ENCODE results near the gene NCR1.
"Not testable (repeated sequence)": the region's sequence is repeated elsewhere in the genome, so short reads cannot be mapped to it uniquely, and the experiment has no call there.

Gene NCR1, protein sequence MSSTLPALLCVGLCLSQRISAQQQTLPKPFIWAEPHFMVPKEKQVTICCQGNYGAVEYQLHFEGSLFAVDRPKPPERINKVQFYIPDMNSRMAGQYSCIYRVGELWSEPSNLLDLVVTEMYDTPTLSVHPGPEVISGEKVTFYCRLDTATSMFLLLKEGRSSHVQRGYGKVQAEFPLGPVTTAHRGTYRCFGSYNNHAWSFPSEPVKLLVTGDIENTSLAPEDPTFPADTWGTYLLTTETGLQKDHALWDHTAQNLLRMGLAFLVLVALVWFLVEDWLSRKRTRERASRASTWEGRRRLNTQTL

DNA sequence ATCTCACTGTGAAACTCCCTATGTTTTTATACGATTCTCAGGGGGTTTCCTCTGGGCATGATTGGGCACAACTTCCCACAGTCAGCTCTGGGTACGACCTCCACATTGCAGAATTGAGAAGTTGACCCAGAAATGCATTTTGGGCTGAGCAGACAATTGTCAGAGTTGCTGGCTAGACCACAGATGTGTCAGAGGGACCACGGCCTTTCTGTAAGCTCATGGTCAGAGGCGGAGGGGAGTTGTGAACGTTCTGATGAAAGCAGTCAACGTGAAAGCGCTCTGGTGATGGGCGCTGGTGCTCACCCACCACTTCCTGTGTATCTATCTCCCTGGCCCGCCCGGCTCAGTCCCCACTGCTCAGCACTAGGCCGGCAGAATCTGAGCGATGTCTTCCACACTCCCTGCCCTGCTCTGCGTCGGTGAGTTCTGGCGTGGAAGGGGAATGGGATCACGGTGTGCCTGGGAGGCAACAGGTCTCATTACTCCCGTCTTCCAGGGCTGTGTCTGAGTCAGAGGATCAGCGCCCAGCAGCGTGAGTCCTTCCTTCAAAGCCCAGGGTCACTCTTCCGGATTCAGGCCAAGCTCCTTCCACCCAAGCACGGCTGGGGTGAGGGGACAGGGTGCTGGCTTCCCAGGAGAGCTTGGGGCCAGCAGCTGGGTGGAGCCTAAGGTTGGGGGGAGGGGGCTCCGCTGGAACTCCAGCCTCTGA, at the start of gene NCR1:
NCR1 (plus strand) TSS at position 346 of the 709 bp plus-strand sequence; CDS start at position 386, 40 bp downstream.
- DNase-seq = no peak

DNA sequence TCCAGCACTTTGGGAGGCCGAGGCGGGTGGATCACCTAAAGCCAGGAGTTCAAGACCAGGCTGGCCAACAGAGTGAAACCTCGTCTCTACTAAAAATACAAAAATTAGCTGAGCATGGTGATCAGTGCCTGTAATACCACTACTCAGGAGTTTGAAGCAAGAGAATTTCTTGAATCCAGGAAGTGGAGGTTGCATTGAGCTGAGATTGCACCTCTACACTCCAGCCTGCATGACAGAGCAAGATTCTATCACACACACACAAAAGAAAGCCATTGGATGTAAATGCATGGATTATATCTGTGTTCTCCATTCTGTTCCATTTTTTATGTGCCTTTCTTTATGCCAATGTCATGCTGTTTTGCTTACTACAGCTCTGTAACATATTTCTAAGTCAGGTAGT, 47.5 kb upstream of the NCR1 start:
- DNase-seq = not testable (repeated sequence)

DNA sequence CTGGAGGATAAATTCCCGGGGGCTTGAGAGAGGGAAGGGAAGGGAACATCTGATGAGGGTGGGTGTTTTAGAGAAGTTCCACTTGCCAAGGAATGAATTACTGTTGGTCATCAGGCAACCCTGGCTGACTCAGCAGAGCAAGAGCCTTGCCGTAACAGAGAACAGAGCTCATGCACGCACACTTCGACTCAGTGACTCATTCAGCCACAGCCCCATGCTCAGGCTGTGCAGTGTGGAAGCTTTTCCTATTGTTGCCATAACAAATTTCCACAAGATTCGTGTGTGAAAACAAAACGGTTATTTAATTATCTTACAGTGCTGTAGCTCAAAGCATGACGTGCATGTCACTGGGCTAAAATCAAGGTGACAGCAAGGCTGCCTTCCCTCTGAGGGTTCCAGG, 46.5 kb upstream of the NCR1 start:
- not testable (repeated sequence) for DNase-seq

DNA sequence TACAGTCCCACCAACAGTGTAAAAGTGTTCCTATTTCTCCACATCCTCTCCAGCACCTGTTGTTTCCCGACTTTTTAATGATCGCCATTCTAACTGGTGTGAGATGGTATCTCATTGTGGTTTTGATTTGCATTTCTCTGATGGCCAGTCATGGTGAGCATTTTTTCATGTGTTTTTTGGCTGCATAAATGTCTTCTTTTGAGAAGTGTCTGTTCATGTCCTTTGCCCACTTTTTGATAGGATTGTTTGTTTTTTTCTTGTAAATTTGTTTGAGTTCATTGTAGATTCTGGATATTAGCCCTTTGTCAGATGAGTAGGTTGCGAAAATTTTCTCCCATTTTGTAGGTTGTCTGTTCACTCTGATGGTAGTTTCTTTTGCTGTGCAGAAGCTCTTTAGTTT, 42.5 kb upstream of the NCR1 start:
- DNase-seq = not testable (repeated sequence)

DNA sequence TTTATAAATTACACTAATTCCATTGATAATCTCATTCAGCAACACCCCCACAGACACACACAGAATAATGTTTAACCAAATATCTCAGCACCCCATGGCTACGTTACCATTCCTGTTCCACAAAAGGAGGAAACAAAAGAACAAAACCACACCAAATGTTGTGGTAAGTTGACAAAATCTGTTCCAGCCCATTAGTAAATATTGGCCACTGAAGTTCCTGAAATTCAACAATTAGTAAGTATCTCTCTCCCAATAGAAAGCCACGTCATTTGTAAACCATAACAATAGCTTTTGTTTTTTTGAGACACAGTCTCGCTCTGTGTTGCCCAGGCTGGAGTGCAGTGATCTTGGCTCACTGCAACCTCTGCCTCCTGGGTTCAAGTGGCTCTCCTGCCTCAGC, 34.3 kb upstream of the NCR1 start:
- no peak for DNase-seq

DNA sequence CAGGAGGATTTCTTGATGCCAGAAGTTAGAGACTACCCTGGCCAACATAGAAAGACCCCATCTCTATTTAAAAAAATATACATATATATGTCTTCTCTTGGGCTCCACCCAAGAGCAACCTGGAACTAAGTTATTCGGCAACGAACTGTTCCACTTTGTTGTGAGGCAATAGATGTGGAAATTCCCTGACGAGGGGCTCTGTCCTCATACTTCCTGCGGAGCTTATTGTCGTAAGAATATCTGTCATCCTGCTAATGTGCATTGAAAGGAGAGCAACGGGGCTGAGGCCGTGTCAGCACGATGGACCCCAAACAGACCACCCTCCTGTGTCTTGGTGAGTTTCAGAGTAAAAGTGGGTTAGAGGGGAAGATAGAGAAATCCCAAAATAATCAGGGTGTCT, 32.0 kb upstream of the NCR1 start, which contains the start of gene FCAR:
FCAR (plus strand) TSS at position 246 of the 400 bp plus-strand sequence; CDS start at position 301, 55 bp downstream.
- no peak for DNase-seq

DNA sequence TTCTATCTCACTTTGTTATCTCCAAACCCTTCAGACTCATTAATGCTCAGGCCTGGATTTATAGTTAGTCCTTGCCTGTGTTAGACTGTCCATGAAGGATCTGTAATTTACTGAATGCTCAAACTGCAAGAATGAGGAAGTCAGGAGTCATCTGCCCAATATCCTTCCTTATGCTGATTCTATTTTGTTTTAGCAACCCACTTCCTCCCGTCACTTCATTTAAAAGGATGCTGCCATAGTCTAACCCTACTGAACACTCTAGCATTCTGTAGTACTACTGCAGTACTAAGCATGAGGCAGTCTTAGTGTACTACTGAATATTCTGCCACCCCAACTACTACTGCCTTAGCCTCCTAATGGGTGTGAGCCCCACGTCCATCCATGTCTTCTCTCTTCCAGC, 30.4 kb upstream of the NCR1 start:
- DNase-seq = no peak

DNA sequence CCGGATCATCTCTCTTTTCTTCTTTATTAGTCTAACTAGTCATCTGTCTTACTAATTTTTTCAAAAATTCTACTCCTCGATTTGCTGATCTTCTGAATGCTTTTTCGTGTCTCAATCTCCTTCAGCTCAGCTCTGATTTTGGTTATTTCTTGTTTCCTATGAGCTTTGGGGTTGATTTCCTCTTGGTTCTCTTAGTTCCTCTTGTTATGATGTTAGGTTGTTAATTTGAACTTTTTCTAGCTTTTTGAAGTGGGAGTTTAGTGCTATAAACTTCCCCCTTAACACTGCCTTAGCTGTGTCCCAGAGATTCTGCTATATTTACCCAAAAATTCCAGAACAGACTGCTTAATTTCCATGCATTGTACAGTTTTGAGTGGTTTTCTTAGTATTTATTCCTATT, 28.5 kb upstream of the NCR1 start:
- no peak for DNase-seq

DNA sequence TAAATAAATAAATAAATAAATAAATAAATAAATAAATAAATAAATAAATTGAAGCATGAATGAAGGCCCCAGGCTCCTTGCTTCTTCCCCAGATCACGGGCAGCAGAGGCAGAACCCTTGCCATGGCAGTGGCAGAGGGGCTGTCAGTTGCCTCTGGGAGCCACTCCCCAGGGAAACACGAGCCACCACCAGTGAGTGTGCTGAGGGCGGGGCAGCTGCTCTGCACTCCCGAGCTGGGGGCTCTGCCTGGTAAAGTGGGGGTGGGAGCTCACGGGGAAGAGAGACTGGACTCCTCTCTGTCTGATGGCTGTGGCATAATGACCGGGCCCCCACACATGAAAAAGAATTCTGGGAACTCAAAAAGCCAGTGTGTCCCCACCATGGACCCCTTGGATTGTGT, 24.1 kb upstream of the NCR1 start:
- DNase-seq = no peak

DNA sequence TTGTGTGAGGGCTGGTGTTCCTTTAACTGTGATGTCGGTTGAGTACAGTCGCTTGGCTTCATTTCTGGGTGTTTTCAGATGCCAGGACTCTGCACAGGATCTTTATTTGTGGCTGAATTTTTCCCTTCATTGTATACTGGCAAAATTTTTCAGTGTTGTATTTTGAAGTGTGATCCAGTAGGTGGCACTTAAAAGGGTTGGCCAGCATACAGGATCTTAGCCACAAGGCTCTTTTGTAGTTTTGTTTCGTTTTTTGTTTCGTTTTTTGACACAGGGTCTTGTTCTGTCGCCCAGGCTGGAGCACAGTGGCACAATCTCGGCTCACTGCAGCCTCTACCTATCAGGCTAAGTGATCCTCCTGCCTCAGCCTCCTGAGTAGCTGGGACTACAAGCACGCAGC, 23.2 kb upstream of the NCR1 start:
- DNase-seq = no peak

DNA sequence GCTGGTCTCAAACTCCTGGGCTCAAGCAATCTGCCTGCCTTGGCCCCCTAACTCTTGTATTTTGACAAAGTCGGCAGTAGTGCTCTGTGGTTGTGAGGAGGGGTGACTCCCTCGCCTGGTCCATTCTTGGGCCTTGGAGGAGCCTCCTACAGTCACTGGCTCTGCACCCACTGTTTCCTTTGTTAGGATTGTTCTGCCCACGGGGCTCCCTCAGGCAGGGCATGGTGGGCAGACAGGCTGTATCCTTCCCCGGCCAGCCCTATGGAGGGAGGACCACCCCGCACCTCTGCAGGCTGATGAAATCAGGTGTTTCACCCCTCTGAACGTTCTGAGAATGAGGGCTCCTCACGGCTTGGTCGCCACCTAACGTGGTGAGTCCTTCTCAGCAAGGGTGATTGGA, 22.7 kb upstream of the NCR1 start:
- DNase-seq = no peak

DNA sequence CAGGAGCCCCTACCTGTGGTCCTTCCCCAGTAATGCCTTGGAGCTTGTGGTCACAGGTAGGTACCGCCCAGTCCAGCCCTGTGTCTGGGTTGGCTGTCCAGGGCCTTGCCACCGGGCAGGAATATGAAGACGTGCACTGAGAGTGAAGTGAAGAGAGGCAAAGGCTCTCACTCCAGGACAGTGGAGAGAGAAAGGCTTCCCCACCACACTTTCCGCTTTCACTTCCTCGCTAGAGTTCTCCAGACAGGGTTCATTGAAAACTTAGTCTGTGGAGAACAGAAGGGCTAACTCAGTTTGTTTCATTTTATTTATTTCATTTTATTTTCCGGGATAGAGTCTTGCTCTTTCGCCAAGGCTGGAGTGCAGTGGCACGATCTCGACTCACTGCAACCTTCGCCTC, 17.7 kb upstream of the NCR1 start:
- no peak for DNase-seq

DNA sequence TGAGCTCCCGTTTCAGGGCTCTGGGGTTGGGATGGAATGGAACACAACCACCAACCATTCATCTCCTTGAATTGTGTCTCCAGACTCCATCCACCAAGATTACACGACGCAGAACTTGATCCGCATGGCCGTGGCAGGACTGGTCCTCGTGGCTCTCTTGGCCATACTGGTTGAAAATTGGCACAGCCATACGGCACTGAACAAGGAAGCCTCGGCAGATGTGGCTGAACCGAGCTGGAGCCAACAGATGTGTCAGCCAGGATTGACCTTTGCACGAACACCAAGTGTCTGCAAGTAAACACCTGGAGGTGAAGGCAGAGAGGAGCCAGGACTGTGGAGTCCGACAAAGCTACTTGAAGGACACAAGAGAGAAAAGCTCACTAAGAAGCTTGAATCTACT, 16.4 kb upstream of the NCR1 start:
- DNase-seq = no peak

DNA sequence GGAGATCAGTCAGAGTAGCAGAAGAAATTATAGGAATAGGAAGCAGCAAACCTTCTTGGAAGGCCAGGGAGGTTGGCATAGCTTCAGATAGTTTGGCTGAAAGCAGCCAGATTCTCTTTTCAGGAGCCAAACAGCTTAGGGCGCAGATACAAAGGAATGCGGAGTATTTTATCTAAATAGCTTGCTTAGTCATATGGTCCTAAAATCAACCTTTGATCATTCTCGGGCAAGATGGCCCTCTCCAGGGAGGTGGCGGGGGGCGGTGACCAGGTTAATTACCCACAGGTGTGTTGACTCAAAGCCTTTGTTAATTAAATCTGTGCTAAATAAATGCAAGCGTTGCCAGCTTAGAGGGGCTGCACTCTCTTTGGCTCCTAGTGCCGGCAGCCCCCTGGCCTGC, 12.5 kb upstream of the NCR1 start:
- DNase-seq = no peak

DNA sequence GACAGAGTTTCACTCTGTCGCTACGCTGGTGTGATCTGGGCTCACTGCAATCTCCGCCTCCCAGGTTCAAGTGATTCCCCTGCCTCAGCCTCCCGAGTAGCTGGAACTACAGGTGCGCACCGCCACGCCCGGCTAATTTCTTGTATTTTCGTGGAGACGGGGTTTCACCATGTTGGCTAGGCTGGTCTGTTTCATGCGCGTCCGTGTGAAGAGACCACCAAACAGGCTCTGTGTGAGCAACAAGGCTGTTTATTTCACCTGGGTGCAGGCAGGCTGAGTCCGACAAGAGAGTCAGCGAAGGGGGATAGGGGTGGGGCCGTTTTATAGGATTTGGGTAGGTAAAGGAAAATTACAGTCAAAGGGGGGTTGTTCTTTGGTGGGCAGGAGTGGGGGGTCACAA, 11.8 kb upstream of the NCR1 start:
- DNase-seq = not testable (repeated sequence)

DNA sequence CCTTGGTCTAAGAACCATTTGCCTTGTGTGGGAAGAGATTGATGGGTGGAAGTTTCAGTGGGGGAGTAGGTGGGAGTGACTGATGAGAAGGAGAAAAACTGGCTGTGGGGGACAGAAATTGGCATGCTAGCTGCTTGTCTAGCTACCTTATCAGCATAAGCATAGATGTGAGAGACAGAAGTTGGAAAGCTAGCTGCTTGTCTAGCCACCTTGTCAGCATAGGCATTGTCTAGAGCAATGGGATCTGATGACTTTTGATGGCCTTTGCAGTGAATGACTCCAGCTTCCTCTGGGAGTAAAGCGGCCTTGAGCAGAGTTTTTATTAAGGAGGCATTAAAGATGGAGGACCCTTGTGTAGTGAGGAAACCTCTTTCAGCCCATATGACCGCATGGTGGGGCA, 9.9 kb upstream of the NCR1 start:
- DNase-seq = no peak

DNA sequence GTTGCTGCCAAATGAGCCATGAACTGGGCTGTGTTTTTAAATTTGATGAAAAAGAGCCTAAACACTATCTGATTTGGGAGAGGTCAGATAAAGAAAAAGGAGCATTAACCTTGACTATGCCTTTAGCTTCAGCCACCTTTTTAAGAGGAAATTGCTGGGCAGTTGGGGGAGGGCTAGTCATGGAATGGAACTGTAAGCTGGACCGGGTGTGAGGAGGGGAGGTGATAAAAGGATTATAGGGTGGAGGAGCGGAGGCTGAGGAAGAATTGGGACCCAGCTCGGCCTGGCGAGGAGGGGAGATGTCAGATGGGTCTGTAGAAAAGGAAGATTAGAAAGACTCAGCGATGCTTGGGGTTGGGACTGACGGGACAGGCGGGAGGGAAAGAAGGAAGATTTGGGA, 7.3 kb upstream of the NCR1 start:
- DNase-seq = not testable (repeated sequence)

DNA sequence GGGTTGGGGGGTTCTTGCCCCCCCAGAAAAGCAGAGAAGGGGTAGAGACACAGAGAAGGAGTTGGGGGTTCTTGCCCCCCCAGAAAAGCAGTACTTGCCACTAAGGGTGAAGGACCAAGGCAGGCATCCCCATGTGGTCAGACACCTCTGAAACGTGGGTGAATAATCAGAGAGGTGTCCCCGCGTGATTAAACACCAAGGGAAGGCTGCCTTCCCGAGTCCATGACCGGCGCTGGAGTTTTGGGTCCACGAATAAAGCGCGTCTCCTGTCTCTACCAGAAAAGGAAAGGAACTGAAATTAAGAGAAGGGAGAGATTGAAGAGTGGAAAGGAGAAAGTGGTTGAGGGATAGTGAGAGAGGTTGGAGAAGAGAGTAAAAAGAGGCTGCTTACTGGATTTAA, 6.3 kb upstream of the NCR1 start:
- not testable (repeated sequence) for DNase-seq

DNA sequence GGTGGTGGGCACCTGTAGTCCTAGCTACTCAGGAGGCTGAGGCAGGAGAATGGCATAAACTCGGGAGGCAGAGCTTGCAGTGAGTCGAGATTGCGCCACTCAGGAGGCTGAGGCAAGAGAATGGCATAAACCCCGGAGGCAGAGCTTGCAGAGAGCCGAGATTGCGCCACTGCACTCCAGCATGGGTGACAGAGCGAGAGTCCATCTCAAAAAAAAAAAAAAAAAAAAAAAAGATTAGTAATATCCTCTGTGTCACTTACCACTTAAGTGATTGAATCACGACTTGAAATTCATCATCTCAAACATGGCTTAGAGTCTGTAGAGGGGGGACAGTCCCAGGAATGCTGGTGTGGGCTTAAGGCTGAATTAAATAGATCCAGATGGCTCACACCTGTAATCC, 4.8 kb upstream of the NCR1 start:
- DNase-seq = not testable (repeated sequence)

DNA sequence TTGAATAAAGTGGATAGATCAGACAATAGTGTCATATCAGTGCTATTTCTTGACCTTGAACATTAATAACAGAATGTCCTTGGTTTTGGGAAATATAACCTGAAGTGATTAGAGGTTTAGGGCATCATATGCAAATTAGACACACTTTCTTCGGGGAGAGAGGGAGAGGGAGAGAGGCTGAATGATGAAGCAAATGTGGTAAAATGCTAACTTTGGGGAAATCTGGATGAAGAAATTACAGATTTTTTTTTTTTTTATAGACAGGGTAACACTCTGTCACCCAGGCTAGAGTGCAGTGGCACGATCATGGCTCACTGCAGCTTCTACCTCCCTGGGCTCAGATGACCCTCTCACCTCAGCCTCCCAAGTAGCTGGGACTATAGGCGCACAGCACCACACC, 3.9 kb upstream of the NCR1 start:
- no peak for DNase-seq

DNA sequence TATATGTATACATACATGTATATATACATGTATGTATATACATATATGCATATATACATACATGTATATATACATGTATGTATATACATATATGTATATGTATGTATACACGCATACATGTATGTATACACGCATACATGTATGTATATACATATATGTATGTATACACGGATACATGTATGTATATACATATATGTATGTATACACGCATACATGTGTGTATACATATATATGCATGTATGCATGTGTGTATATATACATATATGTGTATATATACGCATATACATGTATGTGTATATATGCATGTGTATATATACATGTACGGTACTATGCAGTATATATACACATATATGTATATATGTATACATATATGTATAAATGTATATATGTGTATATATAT, 2.6 kb upstream of the NCR1 start:
- DNase-seq = no peak

DNA sequence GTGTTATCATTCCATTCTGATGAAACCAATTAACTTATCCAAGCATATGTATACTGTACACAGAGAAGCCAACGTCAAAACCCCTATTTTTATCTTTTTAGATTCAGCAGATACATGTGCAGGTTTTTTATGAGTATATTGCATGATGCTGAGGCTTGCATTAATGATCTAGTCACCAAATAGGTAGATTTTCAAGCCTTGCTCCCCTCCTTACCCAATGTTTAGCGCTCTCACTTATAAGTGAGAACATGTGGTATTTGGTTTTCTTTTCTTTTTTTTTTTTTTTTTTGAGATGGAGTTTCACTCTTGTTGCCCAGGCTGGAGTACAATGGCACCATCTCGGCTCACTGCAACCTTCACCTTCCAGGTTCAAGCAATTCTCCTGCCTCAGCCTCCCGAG, 1.7 kb upstream of the NCR1 start:
- DNase-seq = not testable (repeated sequence)

DNA sequence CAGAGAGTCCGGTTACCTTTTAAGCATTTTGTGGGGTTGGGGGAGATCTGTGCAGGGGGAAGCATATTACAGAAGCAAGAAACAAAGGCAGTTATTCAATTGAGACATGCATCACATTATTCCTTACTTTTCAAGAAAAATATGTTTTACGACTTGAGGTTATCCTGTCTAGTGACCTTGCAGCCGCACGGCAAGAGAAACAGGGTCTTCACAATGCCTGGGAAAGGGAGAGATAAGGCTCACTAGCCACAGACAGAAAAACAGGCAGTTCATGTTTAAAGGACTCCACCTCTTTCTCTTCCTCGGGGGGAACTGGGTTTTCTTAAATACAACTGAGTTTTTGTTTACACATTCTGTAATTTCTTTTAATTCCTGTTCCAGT, 536 bp upstream of the NCR1 start:
- no peak for DNase-seq

DNA sequence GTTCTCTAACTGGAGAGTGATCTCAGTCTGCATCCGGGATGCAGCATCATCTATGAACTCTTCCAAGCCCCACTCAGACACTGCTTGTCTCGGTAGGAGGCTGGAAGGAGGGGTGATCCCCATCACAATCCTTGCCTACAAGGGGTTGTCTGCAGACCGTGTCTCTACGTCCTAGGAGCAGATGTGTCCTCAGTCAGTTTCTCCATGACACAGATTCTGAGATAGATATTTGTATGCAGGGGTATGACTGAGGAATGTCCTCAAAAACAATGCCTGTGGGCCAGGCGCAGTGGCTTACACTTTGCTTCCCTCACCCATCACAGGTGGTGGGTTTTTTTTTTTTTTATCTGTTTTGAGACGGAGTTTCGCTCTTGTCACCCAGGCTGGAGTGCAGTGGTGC, 871 bp downstream of the NCR1 start:
- no peak for DNase-seq

DNA sequence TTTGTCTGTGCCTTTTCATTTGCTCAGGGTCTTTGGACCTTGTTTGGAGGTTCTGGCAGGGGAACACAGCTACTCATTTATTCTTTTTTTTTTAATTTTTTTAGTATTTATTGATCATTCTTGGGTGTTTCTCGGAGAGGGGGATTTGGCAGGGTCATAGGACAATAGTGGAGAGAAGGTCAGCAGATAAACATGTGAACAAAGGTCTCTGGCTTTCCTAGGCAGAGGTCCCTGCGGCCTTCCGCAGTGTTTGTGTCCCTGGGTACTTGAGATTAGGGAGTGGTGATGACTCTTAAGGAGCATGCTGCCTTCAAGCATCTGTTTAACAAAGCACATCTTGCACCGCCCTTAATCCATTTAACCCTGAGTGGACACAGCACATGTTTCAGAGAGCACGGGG, 2.0 kb downstream of the NCR1 start:
- not testable (repeated sequence) for DNase-seq

All from NCI-H2081 treated with DMSO at 0.1 percent for 48 hours (cell line).